Keratinocyte (primary cell): ENCODE measurements around the gene ZNF777. TPM values are rescaled to one million over a fixed set of nuclear protein-coding genes. Genes with fewer than 3 reads are reported as not detected.

ENCODE experiments used
- DNase-seq: peaks from one replicate; pipeline ENCODE4 v3.0.0-alpha.2; 2011; ENCODE audit warnings: low read depth, missing footprints, low spot score
- FAIRE-seq: peaks from 2 replicates; lab custom pipeline; 2011; peaks lifted over from hg19 to GRCh38; lab: Jason Lieb, UNC
- H2AFZ ChIP-seq: 2 replicates; pipeline ENCODE4 v1.6.0; 2012; ENCODE audit warnings: low read length, control low read depth, inconsistent platforms; ENCODE audit not compliant: control insufficient read depth
- H3K27ac ChIP-seq: 2 replicates; pipeline ENCODE4 v1.5.1; 2011; ENCODE audit warnings: low read length; ENCODE audit not compliant: control insufficient read depth, insufficient read depth
- H3K27me3 ChIP-seq: 3 replicates; pipeline ENCODE4 v1.6.0; 2011; ENCODE audit warnings: low read length; ENCODE audit not compliant: control insufficient read depth, insufficient read depth; ENCODE audit errors: extremely low read depth
- H3K36me3 ChIP-seq, 2 experiments: 2 replicates in 1 of 2; 3 replicates in 1 of 2; pipeline ENCODE4 v1.5.1; 2011; ENCODE audit warnings: low read length in 2 of 2, mild to moderate bottlenecking in 1 of 2; ENCODE audit not compliant: control insufficient read depth in 2 of 2, insufficient read depth in 2 of 2; ENCODE audit errors: extremely low read depth in 1 of 2
- H3K4me1 ChIP-seq: 3 replicates; pipeline ENCODE4 v1.5.1; 2011; ENCODE audit warnings: low read length; ENCODE audit not compliant: control insufficient read depth, insufficient read depth; ENCODE audit errors: extremely low read depth
- H3K4me2 ChIP-seq: 3 replicates; pipeline ENCODE4 v1.6.0; 2011; ENCODE audit warnings: low read depth, low read length; ENCODE audit not compliant: control insufficient read depth, insufficient read depth; ENCODE audit errors: extremely low read depth
- H3K4me3 ChIP-seq, 3 experiments: fragments of 200-600 bp in 1 of 3; sonication (generic) in 1 of 3; 2 replicates in 2 of 3; 3 replicates in 1 of 3; pipeline ENCODE4 v1.5.1; 2011 to 2016; ENCODE audit warnings: low read length in 3 of 3, mild to moderate bottlenecking in 3 of 3, control low read depth in 2 of 3, inconsistent platforms in 1 of 3, low read depth in 1 of 3, mixed read lengths in 1 of 3, mixed run types in 1 of 3, moderate library complexity in 1 of 3; ENCODE audit not compliant: control insufficient read depth in 2 of 3, insufficient read depth in 2 of 3; ENCODE audit errors: extremely low read depth in 1 of 3
- H3K79me2 ChIP-seq: 2 replicates; pipeline ENCODE4 v1.6.0; 2012; ENCODE audit warnings: low read length; ENCODE audit not compliant: control insufficient read depth, insufficient read depth
- H3K9ac ChIP-seq: 3 replicates; pipeline ENCODE4 v1.6.0; 2011; ENCODE audit warnings: low read length; ENCODE audit not compliant: control insufficient read depth, insufficient read depth; ENCODE audit errors: extremely low read depth
- H3K9me1 ChIP-seq: 3 replicates; pipeline ENCODE4 v1.6.0; 2011; ENCODE audit warnings: low read length; ENCODE audit not compliant: control insufficient read depth, insufficient read depth; ENCODE audit errors: extremely low read depth
- H3K9me3 ChIP-seq: 2 replicates; pipeline ENCODE4 v1.5.1; 2012; ENCODE audit warnings: low read depth, low read length; ENCODE audit not compliant: control insufficient read depth
- H4K20me1 ChIP-seq: 3 replicates; pipeline ENCODE4 v1.6.0; 2011; ENCODE audit warnings: low read length; ENCODE audit not compliant: control insufficient read depth, insufficient read depth; ENCODE audit errors: extremely low read depth
- EZH2 ChIP-seq: IDR thresholded peaks from one replicate; pipeline ENCODE4 v1.6.1; 2012; ENCODE audit warnings: inconsistent platforms, mild to moderate bottlenecking, low read length, moderate library complexity
- dilution Hi-C: fragments of 300-500 bp; cut with MboI; formaldehyde crosslinking; loops from one replicate; pipeline ENCODE4 v1.7.0; 2020; ENCODE audit warnings: low sequenced_read_pairs; ENCODE audit not compliant: extremely low pct_ligation_motif_present
- polyA plus RNA-seq, 5 experiments: library from polyadenylated mRNA; depleted of rRNA in 3 of 5; stranded (reverse) in 3 of 5; stranded (forward) in 1 of 5; unstranded in 1 of 5; fragments of >200 nt; gene quantifications; 1 replicate in 1 of 5; 2 replicates in 3 of 5; 3 replicates in 1 of 5; pipeline versions ENCODE4 v1.2.1 to v1.2.3, GENCODE V29; 2011 to 2012; ENCODE audit warnings: missing spikeins in 2 of 5, low read depth in 1 of 5, low replicate concordance in 1 of 5
- TF ChIP-seq, protein P1 (sequence below), 3 experiments: IDR thresholded peaks in 1 of 3; conservative IDR thresholded peaks in 1 of 3; optimal IDR thresholded peaks in 1 of 3; 2 replicates in 2 of 3; 3 replicates in 1 of 3; pipeline versions ENCODE3 to v1.5.1; 2011; ENCODE audit warnings: low read length in 3 of 3, mild to moderate bottlenecking in 3 of 3, moderate library complexity in 2 of 3, control low read depth in 1 of 3, inconsistent platforms in 1 of 3; ENCODE audit not compliant: insufficient read depth in 2 of 3; ENCODE audit errors: extremely low read depth in 1 of 3

The ZNF777 gene
- polyA plus RNA-seq, 1 donor (not counting 4 experiments of a cell fraction or from before 2014, with no cell fraction given), result 4.8 TPM

- DNase-seq, result no peak
- Histone ChIP-seq H3K9me3 (peaks cover 3% of the 10 kb centered on the region), H2AFZ (no peak overlapping the region), H3K27ac (no peak overlapping the region), H3K27me3 (no peaks in the 10 kb centered on the region), H3K79me2 (no peaks in the 10 kb centered on the region), H3K9ac (no peak overlapping the region), H3K9me1 (no peaks in the 10 kb centered on the region), H3K4me3 (no peak overlapping the region), H4K20me1 (no peaks in the 10 kb centered on the region), H3K36me3 (no peaks in the 10 kb centered on the region), H3K4me2 (no peak overlapping the region), H3K4me1 (no peaks in the 10 kb centered on the region)
- TF ChIP-seq EZH2, result no peak
- TF ChIP-seq, protein P1, sequence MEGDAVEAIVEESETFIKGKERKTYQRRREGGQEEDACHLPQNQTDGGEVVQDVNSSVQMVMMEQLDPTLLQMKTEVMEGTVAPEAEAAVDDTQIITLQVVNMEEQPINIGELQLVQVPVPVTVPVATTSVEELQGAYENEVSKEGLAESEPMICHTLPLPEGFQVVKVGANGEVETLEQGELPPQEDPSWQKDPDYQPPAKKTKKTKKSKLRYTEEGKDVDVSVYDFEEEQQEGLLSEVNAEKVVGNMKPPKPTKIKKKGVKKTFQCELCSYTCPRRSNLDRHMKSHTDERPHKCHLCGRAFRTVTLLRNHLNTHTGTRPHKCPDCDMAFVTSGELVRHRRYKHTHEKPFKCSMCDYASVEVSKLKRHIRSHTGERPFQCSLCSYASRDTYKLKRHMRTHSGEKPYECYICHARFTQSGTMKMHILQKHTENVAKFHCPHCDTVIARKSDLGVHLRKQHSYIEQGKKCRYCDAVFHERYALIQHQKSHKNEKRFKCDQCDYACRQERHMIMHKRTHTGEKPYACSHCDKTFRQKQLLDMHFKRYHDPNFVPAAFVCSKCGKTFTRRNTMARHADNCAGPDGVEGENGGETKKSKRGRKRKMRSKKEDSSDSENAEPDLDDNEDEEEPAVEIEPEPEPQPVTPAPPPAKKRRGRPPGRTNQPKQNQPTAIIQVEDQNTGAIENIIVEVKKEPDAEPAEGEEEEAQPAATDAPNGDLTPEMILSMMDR (optimal IDR thresholded peaks at IDR 0.05 in 1 of 3, IDR thresholded peaks at IDR 0.05 in 1 of 3, conservative IDR thresholded peaks at IDR 0.05 in 1 of 3; ENCODE audit: extremely low read depth in 1 of 3, insufficient read depth in 2 of 3, low read length in 3 of 3), result no peak
- FAIRE-seq, result no peak
- dilution Hi-C loops, result no loop called here
Measured at GRCh38 chr7:149509774-149510173, 48.9 kb upstream of the ZNF777 start.

GRCh38 chr7:149505551-149505950 lies 44.7 kb upstream of the ZNF777 start:
- no peaks in the 10 kb centered on the region for H3K9me1 ChIP-seq
- H3K79me2 ChIP-seq, result no peaks in the 10 kb centered on the region
- DNase-seq (no peak), FAIRE-seq (no peak)
- H3K27ac ChIP-seq, result no peak overlapping the region
- no peak overlapping the region for H3K4me2 ChIP-seq
- peaks cover 3% of the 10 kb centered on the region for H3K9me3 ChIP-seq
- no peaks in the 10 kb centered on the region for H3K27me3 ChIP-seq
- no peak overlapping the region for H3K9ac ChIP-seq
- TF ChIP-seq, protein P1 (optimal IDR thresholded peaks at IDR 0.05 in 1 of 3, IDR thresholded peaks at IDR 0.05 in 1 of 3, conservative IDR thresholded peaks at IDR 0.05 in 1 of 3; ENCODE audit: extremely low read depth in 1 of 3, insufficient read depth in 2 of 3, low read length in 3 of 3), result no peak
- no peak for TF ChIP-seq EZH2
- no peaks in the 10 kb centered on the region for H4K20me1 ChIP-seq
- H2AFZ ChIP-seq, result no peak overlapping the region
- H3K4me1 ChIP-seq, result no peaks in the 10 kb centered on the region
- no peak overlapping the region for H3K4me3 ChIP-seq
- dilution Hi-C loops, result no loop called here
- no peaks in the 10 kb centered on the region for H3K36me3 ChIP-seq
